Mesothelial cell of epicardium (in vitro differentiated cells): ENCODE results near the gene PDSS1. TPM values are rescaled to one million over a fixed set of nuclear protein-coding genes. Genes with fewer than 3 reads are reported as not detected.

ENCODE experiments used
- DNase-seq, 2 experiments: peaks; one replicate each; pipeline ENCODE4 v3.0.0; 2021; ENCODE audit warnings: low spot score in 2 of 2; ENCODE audit not compliant: unreplicated experiment in 2 of 2
- H3K27ac Mint-ChIP-seq: 2 replicates; pipeline ENCODE4 v1.8.0; 2021; ENCODE audit warnings: mixed read lengths
- H3K27me3 Mint-ChIP-seq: 2 replicates; pipeline ENCODE4 v1.8.0; 2021; ENCODE audit warnings: low read depth, mixed read lengths
- H3K36me3 Mint-ChIP-seq: 2 replicates; pipeline ENCODE4 v1.8.0; 2021; ENCODE audit warnings: mixed read lengths
- H3K4me1 Mint-ChIP-seq: 2 replicates; pipeline ENCODE4 v1.8.0; 2021; ENCODE audit warnings: mixed read lengths
- H3K4me3 Mint-ChIP-seq: 2 replicates; pipeline ENCODE4 v1.8.0; 2021; ENCODE audit warnings: mild to moderate bottlenecking, moderate library complexity, mixed read lengths
- H3K9me3 Mint-ChIP-seq: 2 replicates; pipeline ENCODE4 v1.8.0; 2021; ENCODE audit warnings: mixed read lengths
- total RNA-seq: library from RNA; stranded (reverse); gene quantifications from 3 replicates; pipeline ENCODE4 v1.2.1, GENCODE V29; 2021
- TF ChIP-seq, protein P1 (sequence below): fragments of 200-600 bp; sonication (generic); IDR thresholded peaks from one replicate; pipeline ENCODE4 v1.5.0; 2021; ENCODE audit warnings: antibody characterized with exemption; ENCODE audit not compliant: unreplicated experiment

PDSS1 gene
- total RNA-seq, 1 donor from 2014 or later, result 8.7 TPM

DNA sequence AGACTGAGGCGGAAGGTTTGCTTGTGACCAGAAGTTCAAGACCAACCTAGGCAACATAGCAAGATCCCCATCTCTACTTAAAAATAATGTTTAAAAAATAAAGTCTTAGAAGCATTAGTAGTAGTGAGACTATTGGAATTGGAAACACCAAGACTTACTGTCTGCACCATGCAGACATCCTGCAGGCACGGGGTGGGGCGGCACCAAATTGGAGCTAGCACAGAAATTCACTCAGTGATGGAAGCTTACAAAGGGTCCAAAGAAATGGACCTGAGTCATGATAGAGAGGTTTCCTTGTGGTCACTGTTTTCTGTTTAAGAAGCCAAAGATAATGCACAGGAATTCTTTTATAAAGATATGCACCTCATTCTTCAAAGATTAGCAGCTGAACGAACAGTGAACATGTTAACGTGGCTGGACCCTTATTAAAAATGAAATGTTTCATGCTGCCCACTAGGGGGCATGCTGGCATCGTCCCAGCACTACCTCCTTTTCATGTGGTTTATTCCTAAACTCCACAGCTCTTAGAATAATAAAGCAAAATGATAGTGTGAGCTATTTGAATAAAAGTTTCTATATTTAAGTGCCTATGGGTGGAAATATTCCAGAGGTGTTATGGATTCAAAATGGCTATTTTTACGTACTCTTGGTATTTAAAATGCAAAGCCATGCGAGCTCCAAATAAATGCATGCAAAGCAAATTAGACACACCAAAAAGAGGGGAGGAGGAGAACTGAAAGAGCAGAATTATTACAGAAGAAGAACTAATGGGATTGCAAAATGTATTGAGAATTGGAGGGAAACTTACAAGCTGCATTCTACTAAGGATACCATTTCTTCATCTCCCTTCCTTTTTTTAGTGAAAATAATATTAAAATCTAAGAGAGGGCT is 28.6 kb downstream of the PDSS1 start:
- no peaks in the 10 kb centered on the region for H3K27me3 Mint-ChIP-seq

DNA sequence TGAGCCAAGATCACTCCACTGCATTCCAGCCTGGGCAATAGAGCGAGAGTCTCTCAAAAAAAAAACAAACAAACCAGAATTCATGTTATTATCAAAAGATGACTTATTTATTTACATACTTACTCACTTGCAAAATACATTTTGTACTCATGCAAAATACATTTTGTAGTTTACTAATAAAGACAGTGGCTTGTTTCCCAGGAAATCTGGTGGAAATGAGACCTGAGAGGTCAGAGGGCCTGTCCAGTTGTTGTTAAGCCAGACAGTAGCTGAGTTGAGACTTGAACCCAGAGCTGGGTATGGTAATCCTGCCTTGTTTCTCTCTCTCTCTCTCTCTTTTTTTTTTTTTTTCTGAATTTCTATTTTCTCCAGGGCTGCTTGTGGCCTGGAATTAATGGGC is 29.5 kb downstream of the PDSS1 start:
- no peak overlapping the region for H3K27ac Mint-ChIP-seq
- no peak overlapping the region for H3K4me3 Mint-ChIP-seq
- H3K27me3 Mint-ChIP-seq, result no peaks in the 10 kb centered on the region
- no peak for DNase-seq
- peaks cover 15% of the 10 kb centered on the region for H3K36me3 Mint-ChIP-seq
- H3K4me1 Mint-ChIP-seq, result no peaks in the 10 kb centered on the region
- H3K9me3 Mint-ChIP-seq, result no peaks in the 10 kb centered on the region
- TF ChIP-seq, protein P1, sequence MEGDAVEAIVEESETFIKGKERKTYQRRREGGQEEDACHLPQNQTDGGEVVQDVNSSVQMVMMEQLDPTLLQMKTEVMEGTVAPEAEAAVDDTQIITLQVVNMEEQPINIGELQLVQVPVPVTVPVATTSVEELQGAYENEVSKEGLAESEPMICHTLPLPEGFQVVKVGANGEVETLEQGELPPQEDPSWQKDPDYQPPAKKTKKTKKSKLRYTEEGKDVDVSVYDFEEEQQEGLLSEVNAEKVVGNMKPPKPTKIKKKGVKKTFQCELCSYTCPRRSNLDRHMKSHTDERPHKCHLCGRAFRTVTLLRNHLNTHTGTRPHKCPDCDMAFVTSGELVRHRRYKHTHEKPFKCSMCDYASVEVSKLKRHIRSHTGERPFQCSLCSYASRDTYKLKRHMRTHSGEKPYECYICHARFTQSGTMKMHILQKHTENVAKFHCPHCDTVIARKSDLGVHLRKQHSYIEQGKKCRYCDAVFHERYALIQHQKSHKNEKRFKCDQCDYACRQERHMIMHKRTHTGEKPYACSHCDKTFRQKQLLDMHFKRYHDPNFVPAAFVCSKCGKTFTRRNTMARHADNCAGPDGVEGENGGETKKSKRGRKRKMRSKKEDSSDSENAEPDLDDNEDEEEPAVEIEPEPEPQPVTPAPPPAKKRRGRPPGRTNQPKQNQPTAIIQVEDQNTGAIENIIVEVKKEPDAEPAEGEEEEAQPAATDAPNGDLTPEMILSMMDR, result no peak

More for the DNA sequence above, 28.6 kb downstream of the PDSS1 start:
- DNase-seq, result peak; percentile 36 to 66
- TF ChIP-seq, protein P1, result peak; percentile 93
- no peak overlapping the region for H3K4me3 Mint-ChIP-seq
- H3K27ac Mint-ChIP-seq, result no peak overlapping the region
- peaks cover 13% of the 10 kb centered on the region for H3K36me3 Mint-ChIP-seq
- H3K4me1 Mint-ChIP-seq, result no peaks in the 10 kb centered on the region
- no peaks in the 10 kb centered on the region for H3K9me3 Mint-ChIP-seq

DNA sequence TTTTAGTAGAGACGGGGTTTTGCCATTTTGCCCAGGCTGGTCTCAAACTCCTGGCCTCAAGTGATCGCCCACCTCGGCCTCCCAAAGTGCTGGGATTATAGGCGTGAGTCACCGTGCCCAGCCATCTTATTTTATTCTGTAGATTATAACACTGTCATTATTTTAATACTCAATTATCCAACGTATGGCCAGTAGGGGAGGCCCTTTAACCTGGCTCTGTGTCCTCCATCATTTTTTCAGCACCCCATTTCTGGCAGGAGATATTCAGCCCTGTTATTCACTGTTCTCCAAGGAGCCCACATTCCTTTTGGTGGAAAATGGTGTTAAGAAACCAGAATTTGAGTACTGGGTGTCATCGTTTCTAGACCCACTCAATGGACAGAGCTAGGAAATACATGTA is 31.5 kb downstream of the PDSS1 start:
- DNase-seq, result no peak
- no peak overlapping the region for H3K27ac Mint-ChIP-seq
- TF ChIP-seq, protein P1, result peak; percentile 19
- no peak overlapping the region for H3K4me3 Mint-ChIP-seq
- peaks cover 18% of the 10 kb centered on the region for H3K36me3 Mint-ChIP-seq
- H3K4me1 Mint-ChIP-seq, result peaks cover 1% of the 10 kb centered on the region
- H3K27me3 Mint-ChIP-seq, result no peaks in the 10 kb centered on the region
- H3K9me3 Mint-ChIP-seq, result no peaks in the 10 kb centered on the region

DNA sequence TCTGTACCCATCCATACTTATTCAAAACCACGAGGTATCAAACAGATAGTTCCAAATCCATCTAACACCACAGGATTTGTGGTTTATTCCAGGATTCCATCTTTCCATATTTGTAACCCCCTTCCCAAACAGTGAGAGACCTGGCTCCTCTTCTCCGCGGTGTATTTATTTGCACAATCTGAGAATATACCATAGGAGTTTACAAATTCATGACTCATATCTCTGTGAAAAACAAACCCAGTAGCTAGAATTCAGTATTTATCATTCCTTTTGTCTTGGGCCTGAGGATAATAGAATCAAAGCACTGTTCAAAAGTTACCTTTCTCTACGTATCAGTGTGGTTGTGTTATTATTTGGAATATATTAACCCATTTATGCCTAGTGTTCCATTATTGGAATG is 31.9 kb downstream of the PDSS1 start:
- no peaks in the 10 kb centered on the region for H3K9me3 Mint-ChIP-seq
- H3K27ac Mint-ChIP-seq, result no peak overlapping the region
- TF ChIP-seq, protein P1, result no peak
- H3K4me3 Mint-ChIP-seq, result no peak overlapping the region
- H3K27me3 Mint-ChIP-seq, result no peaks in the 10 kb centered on the region
- peaks cover 17% of the 10 kb centered on the region for H3K36me3 Mint-ChIP-seq
- DNase-seq, result no peak
- peaks cover 6% of the 10 kb centered on the region for H3K4me1 Mint-ChIP-seq

DNA sequence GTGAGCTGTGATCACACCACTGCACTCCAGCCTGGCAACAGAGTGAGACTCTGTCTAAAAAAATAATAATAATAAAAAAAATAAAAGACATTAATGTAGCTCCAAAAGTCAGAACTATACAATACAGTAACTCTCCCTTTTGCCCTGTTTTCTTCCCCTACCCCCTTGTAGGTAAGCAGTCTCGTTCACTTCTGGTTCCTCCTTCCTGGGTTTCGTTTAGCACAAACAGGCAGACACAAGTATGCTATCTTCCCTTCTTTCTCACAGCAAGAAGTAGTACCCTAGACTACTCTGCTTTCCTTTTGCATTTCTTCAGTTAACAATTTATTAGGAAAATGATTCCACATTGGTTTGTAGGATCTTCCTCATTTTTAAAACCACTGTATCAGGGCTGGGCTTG is 33.1 kb downstream of the PDSS1 start:
- Mint-ChIP-seq H3K9me3 (no peaks in the 10 kb centered on the region), H3K4me1 (peaks cover 9% of the 10 kb centered on the region), H3K27ac (no peak overlapping the region), H3K36me3 (peaks cover 20% of the 10 kb centered on the region), H3K4me3 (no peak overlapping the region), H3K27me3 (no peaks in the 10 kb centered on the region)
- no peak for DNase-seq
- TF ChIP-seq, protein P1, result no peak
